VCaP (cell line): ENCODE data around the gene RASGEF1B.

ENCODE experiments used
- H3K27ac ChIP-seq: fragments of 450-650 bp; 2 replicates; pipeline ENCODE4 v1.5.1; 2017
- TF ChIP-seq, protein P1 (sequence below): fragments of 450-650 bp; conservative IDR thresholded peaks from 2 replicates; pipeline ENCODE4 v1.5.1; 2017; ENCODE audit warnings: mild to moderate bottlenecking, moderate library complexity

RASGEF1B gene

DNA sequence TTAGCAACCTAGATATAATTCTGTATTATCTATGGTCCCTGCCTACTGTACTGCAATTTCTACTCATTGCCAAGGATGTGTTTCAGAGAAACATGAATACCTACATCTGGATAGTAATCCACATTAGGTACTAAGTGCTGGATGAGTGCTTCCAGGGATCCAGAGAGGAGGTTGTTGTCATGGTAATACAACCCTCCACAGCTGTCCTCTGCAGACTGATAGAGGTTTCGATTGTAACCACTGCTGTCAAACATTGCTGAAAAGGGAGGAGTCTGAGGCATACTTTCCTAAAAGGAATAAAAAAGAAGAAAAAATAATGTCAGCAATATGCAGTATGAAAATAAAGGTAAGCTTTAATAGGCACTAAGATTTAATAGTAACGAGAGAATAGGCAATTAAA lies 12.5 kb downstream of the RASGEF1B start:
- H3K27ac ChIP-seq, result no peak overlapping the region
- TF ChIP-seq, protein P1, sequence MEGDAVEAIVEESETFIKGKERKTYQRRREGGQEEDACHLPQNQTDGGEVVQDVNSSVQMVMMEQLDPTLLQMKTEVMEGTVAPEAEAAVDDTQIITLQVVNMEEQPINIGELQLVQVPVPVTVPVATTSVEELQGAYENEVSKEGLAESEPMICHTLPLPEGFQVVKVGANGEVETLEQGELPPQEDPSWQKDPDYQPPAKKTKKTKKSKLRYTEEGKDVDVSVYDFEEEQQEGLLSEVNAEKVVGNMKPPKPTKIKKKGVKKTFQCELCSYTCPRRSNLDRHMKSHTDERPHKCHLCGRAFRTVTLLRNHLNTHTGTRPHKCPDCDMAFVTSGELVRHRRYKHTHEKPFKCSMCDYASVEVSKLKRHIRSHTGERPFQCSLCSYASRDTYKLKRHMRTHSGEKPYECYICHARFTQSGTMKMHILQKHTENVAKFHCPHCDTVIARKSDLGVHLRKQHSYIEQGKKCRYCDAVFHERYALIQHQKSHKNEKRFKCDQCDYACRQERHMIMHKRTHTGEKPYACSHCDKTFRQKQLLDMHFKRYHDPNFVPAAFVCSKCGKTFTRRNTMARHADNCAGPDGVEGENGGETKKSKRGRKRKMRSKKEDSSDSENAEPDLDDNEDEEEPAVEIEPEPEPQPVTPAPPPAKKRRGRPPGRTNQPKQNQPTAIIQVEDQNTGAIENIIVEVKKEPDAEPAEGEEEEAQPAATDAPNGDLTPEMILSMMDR, result no peak

- TF ChIP-seq, protein P1, result no peak
- H3K27ac ChIP-seq, result no peak overlapping the region
Observed at GRCh38 chr4:81457921-81458520, 13.7 kb downstream of the RASGEF1B start.

GRCh38 chr4:81457345-81457744 lies 14.4 kb downstream of the RASGEF1B start:
- no peak overlapping the region for H3K27ac ChIP-seq
- TF ChIP-seq, protein P1, result no peak

DNA sequence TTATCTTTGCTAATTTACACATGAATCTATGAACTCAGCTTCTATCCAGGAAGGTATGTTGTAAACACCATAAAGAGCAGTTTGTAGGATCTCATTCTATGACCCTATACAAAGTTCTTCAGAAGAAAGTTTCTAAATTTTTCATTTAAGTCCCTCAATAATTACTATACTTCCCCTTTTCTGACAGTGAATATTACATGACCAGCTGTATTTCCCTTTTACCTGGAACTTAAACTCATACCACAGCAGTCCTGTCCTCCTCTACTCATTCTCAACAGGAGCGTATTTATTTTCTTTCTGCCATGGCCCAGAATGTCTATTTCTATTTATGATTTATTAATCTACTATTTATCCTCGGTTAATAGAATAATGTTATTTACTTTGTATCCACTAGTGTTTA lies 15.8 kb downstream of the RASGEF1B start:
- H3K27ac ChIP-seq, result no peak overlapping the region
- TF ChIP-seq, protein P1, result no peak

DNA sequence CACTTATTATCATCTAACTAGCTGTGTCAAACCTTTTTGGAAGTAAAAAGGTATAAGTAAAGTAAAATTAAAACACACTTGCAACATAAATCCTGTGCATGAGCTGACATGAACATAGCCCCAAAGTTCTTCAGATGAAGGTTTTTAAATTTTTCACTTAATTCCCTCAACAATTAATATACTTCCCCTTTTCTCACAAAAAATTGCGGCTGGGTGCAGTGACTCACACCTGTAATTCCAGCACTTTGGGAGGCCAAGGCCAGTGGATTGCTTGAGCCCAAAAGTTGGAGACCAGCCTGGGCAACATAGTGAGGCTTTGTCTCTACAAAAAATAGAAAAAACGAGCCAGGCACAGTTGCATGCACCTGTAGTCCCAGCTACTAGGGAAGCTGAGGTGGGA lies 16.8 kb downstream of the RASGEF1B start:
- TF ChIP-seq, protein P1, result no peak
- no peak overlapping the region for H3K27ac ChIP-seq

DNA sequence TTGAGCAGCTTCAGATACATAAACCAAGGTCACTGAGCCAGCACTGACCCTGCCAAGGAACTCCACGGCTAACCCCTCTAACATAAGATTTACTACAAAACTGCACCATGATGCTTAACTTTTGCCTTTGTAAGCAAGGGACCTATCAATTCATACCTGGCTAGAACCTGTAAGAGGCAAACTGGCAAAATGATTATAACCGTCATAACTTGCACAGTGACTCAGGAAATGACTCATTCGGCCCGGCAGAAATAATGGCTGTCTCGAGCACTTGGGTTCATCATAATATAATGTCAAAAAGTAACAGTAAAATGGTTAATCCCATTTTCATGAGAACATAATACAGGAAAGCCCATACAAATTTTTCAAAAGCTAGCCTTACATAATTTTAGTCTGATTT lies 17.2 kb downstream of the RASGEF1B start:
- H3K27ac ChIP-seq, result no peak overlapping the region
- TF ChIP-seq, protein P1, result no peak

DNA sequence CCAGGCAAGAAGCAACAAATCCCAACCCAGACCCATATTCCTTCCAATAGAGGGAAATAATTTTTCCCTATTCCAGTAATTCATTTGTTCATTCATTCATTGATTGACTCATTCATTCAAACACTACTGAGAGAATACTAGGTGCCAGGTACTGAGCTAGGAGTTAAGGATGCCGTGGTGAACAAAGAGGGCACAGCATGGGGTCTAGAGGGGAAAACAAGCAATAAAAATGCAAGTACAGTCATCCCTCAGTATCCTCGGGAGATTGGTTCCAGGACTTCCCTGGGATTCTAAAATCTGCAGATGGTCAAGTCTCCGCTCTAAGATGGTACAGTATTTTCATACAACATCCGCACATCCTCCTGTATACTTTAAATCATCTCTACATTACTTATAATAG lies 18.7 kb downstream of the RASGEF1B start:
- TF ChIP-seq, protein P1, result no peak
- H3K27ac ChIP-seq, result no peak overlapping the region
